GM23338 (cell line): Measurements from ENCODE around the gene RASSF6. TPM values are rescaled to one million over a fixed set of nuclear protein-coding genes. Genes with fewer than 3 reads are reported as not detected.

Experiments used
- ATAC-seq: fragments of 200-7000 bp; cut with Tn5 transposase; 3 replicates; pipeline ENCODE4 v1.9.1; 2020
- DNase-seq: peaks from one replicate; pipeline ENCODE4 v3.0.0-alpha.2; 2015; ENCODE audit warnings: low spot score
- H2AFZ ChIP-seq: fragments of 200-600 bp; sonication (generic); 2 replicates; pipeline ENCODE4 v1.8.0; 2016; ENCODE audit warnings: antibody characterized with exemption, mild to moderate bottlenecking, moderate library complexity
- H3F3A ChIP-seq: fragments of 200-600 bp; sonication (generic); replicated peaks from 2 replicates; pipeline ENCODE4 v1.8.0; 2017; ENCODE audit warnings: antibody characterized with exemption, mixed run types, low read depth
- H3K27ac ChIP-seq: fragments of 200-600 bp; sonication (generic); 2 replicates; pipeline ENCODE4 v1.6.1; 2016; ENCODE audit warnings: low read depth
- H3K27me3 ChIP-seq: fragments of 200-600 bp; sonication (generic); 2 replicates; pipeline ENCODE4 v1.8.0; 2016; ENCODE audit warnings: mild to moderate bottlenecking, mixed run types, moderate library complexity; ENCODE audit not compliant: insufficient read depth
- H3K36me3 ChIP-seq: fragments of 200-600 bp; sonication (generic); 2 replicates; pipeline ENCODE4 v1.8.0; 2016; ENCODE audit warnings: mild to moderate bottlenecking; ENCODE audit not compliant: insufficient read depth
- H3K4me1 ChIP-seq: fragments of 200-600 bp; sonication (generic); 2 replicates; pipeline ENCODE4 v1.8.0; 2016; ENCODE audit warnings: mild to moderate bottlenecking, moderate library complexity; ENCODE audit not compliant: insufficient read depth
- H3K4me2 ChIP-seq: fragments of 200-600 bp; sonication (generic); 2 replicates; pipeline ENCODE4 v1.7.1; 2017; ENCODE audit warnings: mixed run types
- H3K4me3 ChIP-seq: fragments of 200-600 bp; sonication (generic); 2 replicates; pipeline ENCODE4 v1.6.1; 2016; ENCODE audit warnings: mixed run types
- H3K79me2 ChIP-seq: fragments of 200-600 bp; sonication (generic); replicated peaks from 2 replicates; pipeline ENCODE4 v1.8.0; 2017; ENCODE audit warnings: mild to moderate bottlenecking; ENCODE audit not compliant: insufficient read depth
- H3K9me2 ChIP-seq: fragments of 200-600 bp; sonication (generic); 2 replicates; pipeline ENCODE4 v1.8.0; 2017; ENCODE audit not compliant: insufficient read depth
- H4K20me1 ChIP-seq: fragments of 200-600 bp; sonication (generic); replicated peaks from 2 replicates; pipeline ENCODE4 v1.8.0; 2017; ENCODE audit warnings: mild to moderate bottlenecking; ENCODE audit not compliant: insufficient read depth
- H3K27ac Mint-ChIP-seq: 2 replicates; pipeline ENCODE4 v1.8.0; 2020; ENCODE audit warnings: inconsistent platforms, mild to moderate bottlenecking, moderate library complexity, mixed read lengths
- H3K27me3 Mint-ChIP-seq: 3 replicates; pipeline ENCODE4 v1.8.0; 2022; ENCODE audit warnings: low read depth, mild to moderate bottlenecking, moderate library complexity, mixed read lengths, inconsistent platforms; ENCODE audit not compliant: insufficient read depth, poor library complexity
- H3K36me3 Mint-ChIP-seq: 3 replicates; pipeline ENCODE4 v1.8.0; 2021; ENCODE audit warnings: low read depth, mild to moderate bottlenecking, inconsistent platforms, moderate library complexity, mixed read lengths
- H3K4me1 Mint-ChIP-seq: 3 replicates; pipeline ENCODE4 v1.8.0; 2020; ENCODE audit warnings: mild to moderate bottlenecking, inconsistent platforms, mixed read lengths
- H3K4me3 Mint-ChIP-seq: 3 replicates; pipeline ENCODE4 v1.8.0; 2021; ENCODE audit warnings: moderate library complexity, mild to moderate bottlenecking, inconsistent platforms, mixed read lengths
- H3K9me3 Mint-ChIP-seq: 3 replicates; pipeline ENCODE4 v1.8.0; 2020; ENCODE audit warnings: moderate library complexity, mild to moderate bottlenecking, inconsistent platforms, mixed read lengths
- CREB1 ChIP-seq: fragments of 250-450 bp; sonication (Bioruptor Pico); IDR thresholded peaks from 2 replicates; pipeline ENCODE4 v1.5.0; 2020; ENCODE audit warnings: low read depth, mild to moderate bottlenecking, moderate library complexity
- EZH2 ChIP-seq: fragments of 200-600 bp; sonication (generic); IDR thresholded peaks from one replicate; pipeline ENCODE4 v1.8.0; 2017; ENCODE audit warnings: antibody characterized with exemption, mild to moderate bottlenecking, low read depth; ENCODE audit not compliant: unreplicated experiment
- EZH2phosphoT487 ChIP-seq: fragments of 200-600 bp; sonication (generic); IDR thresholded peaks from one replicate; pipeline ENCODE4 v1.8.1; 2018; ENCODE audit warnings: antibody characterized with exemption; ENCODE audit not compliant: unreplicated experiment
- JUNB ChIP-seq: IDR thresholded peaks from one replicate; pipeline ENCODE4 v1.6.1; 2016; ENCODE audit warnings: antibody characterized with exemption; ENCODE audit not compliant: unreplicated experiment
- NANOG ChIP-seq: IDR thresholded peaks from 2 replicates; pipeline ENCODE4 v1.6.1; 2016; ENCODE audit warnings: antibody characterized with exemption, borderline replicate concordance
- POLR2AphosphoS5 ChIP-seq: IDR thresholded peaks from 2 replicates; pipeline ENCODE4 v1.6.1; 2016; ENCODE audit warnings: antibody characterized with exemption, low read depth
- STAT1 ChIP-seq: IDR thresholded peaks from one replicate; pipeline ENCODE4 v1.6.1; 2016; ENCODE audit warnings: antibody characterized with exemption; ENCODE audit not compliant: unreplicated experiment
- ZNF114 ChIP-seq: fragments of 250-450 bp; sonication (Bioruptor Pico); IDR thresholded peaks from 2 replicates; pipeline ENCODE4 v1.5.0; 2020; ENCODE audit warnings: mild to moderate bottlenecking, moderate library complexity
- ZNF331 ChIP-seq: fragments of 250-450 bp; sonication (Bioruptor Pico); IDR thresholded peaks from 2 replicates; pipeline ENCODE4 v1.5.0; 2020; ENCODE audit warnings: low read depth, mild to moderate bottlenecking, moderate library complexity
- polyA plus RNA-seq: library from polyadenylated mRNA; unstranded; fragments of >200 nt; fragmentation: Nextera tagmentation; extraction: Ambion mirVana; gene quantifications from 2 replicates; pipeline ENCODE4 v1.2.1, GENCODE V29; 2016
- total RNA-seq: library from RNA; depleted of rRNA; stranded (reverse); fragments of >200 nt; shearing (Covaris generic); gene quantifications from 2 replicates; pipeline ENCODE4 v1.2.3, GENCODE V29; 2014
- TF ChIP-seq, protein P1 (sequence below): IDR thresholded peaks from one replicate; pipeline ENCODE4 v1.6.1; 2018; ENCODE audit warnings: antibody characterized with exemption; ENCODE audit not compliant: unreplicated experiment
- TF ChIP-seq, protein P2 (sequence below): fragments of 250-450 bp; sonication (Bioruptor Pico); IDR thresholded peaks from 2 replicates; pipeline ENCODE4 v1.5.0; 2020; ENCODE audit warnings: mild to moderate bottlenecking, moderate library complexity
- TF ChIP-seq, protein P3 (sequence below): IDR thresholded peaks from 2 replicates; pipeline ENCODE4 v1.6.1; 2016; ENCODE audit warnings: antibody characterized with exemption
- TF ChIP-seq, protein P4 (sequence below), 2 experiments: fragments of 200-600 bp in 1 of 2; sonication (generic) in 1 of 2; conservative IDR thresholded peaks; 2 replicates each; pipeline versions ENCODE4 v1.5.1 to v1.6.1; 2016 to 2017; ENCODE audit warnings: antibody characterized with exemption in 2 of 2, low read depth in 2 of 2, mild to moderate bottlenecking in 2 of 2, moderate library complexity in 1 of 2

RASSF6 gene
- total and polyA plus RNA-seq, 2 experiments from 2014 or later: 0.14 to 0.79 TPM

DNA sequence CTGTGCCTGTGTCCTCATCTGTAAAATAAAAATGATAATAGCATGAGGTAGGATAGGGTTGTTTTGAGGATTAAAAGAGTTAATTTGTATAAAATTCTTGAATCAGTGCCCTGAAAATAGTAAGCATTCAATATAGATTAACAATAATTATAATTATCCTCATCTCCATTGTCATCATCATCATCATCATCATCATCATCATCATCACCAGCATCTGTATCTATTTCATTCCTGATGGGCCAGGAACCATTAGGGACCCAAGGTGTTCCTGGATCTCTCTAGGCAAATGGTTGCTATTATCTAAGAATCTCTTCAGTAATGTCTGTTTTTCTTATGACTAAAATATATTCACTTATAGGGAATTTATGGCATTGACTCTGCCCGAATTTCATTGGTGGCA lies 31.6 kb downstream of the RASSF6 start:
- Mint-ChIP-seq H3K27ac (no peak overlapping the region), H3K9me3 (no peaks in the 10 kb centered on the region), H3K27me3 (no peaks in the 10 kb centered on the region), H3K4me3 (no peak overlapping the region), H3K4me1 (peaks cover 28% of the 10 kb centered on the region), H3K36me3 (no peaks in the 10 kb centered on the region)
- Histone ChIP-seq H3F3A (no peaks in the 10 kb centered on the region), H4K20me1 (no peaks in the 10 kb centered on the region), H3K4me1 (peaks cover 16% of the 10 kb centered on the region), H3K4me3 (no peak overlapping the region), H3K79me2 (no peaks in the 10 kb centered on the region), H3K27me3 (no peaks in the 10 kb centered on the region), H3K27ac (no peak overlapping the region), H2AFZ (no peak overlapping the region), H3K36me3 (no peaks in the 10 kb centered on the region), H3K4me2 (no peak overlapping the region), H3K9me2 (no peaks in the 10 kb centered on the region)
- no peak for ATAC-seq
- no peak for TF ChIP-seq NANOG
- TF ChIP-seq EZH2phosphoT487: no peak
- TF ChIP-seq CREB1 (CRISPR knock-in tag): no peak
- no peak for TF ChIP-seq EZH2
- TF ChIP-seq ZNF331 (CRISPR knock-in tag): no peak
- TF ChIP-seq ZNF114: no peak
- TF ChIP-seq, protein P1, sequence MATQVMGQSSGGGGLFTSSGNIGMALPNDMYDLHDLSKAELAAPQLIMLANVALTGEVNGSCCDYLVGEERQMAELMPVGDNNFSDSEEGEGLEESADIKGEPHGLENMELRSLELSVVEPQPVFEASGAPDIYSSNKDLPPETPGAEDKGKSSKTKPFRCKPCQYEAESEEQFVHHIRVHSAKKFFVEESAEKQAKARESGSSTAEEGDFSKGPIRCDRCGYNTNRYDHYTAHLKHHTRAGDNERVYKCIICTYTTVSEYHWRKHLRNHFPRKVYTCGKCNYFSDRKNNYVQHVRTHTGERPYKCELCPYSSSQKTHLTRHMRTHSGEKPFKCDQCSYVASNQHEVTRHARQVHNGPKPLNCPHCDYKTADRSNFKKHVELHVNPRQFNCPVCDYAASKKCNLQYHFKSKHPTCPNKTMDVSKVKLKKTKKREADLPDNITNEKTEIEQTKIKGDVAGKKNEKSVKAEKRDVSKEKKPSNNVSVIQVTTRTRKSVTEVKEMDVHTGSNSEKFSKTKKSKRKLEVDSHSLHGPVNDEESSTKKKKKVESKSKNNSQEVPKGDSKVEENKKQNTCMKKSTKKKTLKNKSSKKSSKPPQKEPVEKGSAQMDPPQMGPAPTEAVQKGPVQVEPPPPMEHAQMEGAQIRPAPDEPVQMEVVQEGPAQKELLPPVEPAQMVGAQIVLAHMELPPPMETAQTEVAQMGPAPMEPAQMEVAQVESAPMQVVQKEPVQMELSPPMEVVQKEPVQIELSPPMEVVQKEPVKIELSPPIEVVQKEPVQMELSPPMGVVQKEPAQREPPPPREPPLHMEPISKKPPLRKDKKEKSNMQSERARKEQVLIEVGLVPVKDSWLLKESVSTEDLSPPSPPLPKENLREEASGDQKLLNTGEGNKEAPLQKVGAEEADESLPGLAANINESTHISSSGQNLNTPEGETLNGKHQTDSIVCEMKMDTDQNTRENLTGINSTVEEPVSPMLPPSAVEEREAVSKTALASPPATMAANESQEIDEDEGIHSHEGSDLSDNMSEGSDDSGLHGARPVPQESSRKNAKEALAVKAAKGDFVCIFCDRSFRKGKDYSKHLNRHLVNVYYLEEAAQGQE: no peak
- TF ChIP-seq, protein P2, sequence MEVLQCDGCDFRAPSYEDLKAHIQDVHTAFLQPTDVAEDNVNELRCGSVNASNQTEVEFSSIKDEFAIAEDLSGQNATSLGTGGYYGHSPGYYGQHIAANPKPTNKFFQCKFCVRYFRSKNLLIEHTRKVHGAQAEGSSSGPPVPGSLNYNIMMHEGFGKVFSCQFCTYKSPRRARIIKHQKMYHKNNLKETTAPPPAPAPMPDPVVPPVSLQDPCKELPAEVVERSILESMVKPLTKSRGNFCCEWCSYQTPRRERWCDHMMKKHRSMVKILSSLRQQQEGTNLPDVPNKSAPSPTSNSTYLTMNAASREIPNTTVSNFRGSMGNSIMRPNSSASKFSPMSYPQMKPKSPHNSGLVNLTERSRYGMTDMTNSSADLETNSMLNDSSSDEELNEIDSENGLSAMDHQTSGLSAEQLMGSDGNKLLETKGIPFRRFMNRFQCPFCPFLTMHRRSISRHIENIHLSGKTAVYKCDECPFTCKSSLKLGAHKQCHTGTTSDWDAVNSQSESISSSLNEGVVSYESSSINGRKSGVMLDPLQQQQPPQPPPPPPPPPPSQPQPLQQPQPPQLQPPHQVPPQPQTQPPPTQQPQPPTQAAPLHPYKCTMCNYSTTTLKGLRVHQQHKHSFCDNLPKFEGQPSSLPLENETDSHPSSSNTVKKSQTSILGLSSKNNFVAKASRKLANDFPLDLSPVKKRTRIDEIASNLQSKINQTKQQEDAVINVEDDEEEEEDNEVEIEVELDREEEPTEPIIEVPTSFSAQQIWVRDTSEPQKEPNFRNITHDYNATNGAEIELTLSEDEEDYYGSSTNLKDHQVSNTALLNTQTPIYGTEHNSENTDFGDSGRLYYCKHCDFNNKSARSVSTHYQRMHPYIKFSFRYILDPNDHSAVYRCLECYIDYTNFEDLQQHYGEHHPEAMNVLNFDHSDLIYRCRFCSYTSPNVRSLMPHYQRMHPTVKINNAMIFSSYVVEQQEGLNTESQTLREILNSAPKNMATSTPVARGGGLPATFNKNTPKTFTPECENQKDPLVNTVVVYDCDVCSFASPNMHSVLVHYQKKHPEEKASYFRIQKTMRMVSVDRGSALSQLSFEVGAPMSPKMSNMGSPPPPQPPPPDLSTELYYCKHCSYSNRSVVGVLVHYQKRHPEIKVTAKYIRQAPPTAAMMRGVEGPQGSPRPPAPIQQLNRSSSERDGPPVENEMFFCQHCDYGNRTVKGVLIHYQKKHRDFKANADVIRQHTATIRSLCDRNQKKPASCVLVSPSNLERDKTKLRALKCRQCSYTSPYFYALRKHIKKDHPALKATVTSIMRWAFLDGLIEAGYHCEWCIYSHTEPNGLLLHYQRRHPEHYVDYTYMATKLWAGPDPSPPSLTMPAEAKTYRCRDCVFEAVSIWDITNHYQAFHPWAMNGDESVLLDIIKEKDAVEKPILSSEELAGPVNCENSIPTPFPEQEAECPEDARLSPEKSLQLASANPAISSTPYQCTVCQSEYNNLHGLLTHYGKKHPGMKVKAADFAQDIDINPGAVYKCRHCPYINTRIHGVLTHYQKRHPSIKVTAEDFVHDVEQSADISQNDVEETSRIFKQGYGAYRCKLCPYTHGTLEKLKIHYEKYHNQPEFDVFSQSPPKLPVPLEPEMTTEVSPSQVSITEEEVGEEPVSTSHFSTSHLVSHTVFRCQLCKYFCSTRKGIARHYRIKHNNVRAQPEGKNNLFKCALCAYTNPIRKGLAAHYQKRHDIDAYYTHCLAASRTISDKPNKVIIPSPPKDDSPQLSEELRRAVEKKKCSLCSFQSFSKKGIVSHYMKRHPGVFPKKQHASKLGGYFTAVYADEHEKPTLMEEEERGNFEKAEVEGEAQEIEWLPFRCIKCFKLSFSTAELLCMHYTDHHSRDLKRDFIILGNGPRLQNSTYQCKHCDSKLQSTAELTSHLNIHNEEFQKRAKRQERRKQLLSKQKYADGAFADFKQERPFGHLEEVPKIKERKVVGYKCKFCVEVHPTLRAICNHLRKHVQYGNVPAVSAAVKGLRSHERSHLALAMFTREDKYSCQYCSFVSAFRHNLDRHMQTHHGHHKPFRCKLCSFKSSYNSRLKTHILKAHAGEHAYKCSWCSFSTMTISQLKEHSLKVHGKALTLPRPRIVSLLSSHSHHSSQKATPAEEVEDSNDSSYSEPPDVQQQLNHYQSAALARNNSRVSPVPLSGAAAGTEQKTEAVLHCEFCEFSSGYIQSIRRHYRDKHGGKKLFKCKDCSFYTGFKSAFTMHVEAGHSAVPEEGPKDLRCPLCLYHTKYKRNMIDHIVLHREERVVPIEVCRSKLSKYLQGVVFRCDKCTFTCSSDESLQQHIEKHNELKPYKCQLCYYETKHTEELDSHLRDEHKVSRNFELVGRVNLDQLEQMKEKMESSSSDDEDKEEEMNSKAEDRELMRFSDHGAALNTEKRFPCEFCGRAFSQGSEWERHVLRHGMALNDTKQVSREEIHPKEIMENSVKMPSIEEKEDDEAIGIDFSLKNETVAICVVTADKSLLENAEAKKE (CRISPR knock-in tag): no peak
- TF ChIP-seq, protein P3, sequence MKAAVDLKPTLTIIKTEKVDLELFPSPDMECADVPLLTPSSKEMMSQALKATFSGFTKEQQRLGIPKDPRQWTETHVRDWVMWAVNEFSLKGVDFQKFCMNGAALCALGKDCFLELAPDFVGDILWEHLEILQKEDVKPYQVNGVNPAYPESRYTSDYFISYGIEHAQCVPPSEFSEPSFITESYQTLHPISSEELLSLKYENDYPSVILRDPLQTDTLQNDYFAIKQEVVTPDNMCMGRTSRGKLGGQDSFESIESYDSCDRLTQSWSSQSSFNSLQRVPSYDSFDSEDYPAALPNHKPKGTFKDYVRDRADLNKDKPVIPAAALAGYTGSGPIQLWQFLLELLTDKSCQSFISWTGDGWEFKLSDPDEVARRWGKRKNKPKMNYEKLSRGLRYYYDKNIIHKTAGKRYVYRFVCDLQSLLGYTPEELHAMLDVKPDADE: no peak
- no peak for TF ChIP-seq JUNB
- no peak for TF ChIP-seq POLR2AphosphoS5
- TF ChIP-seq STAT1: no peak
- TF ChIP-seq, protein P4, sequence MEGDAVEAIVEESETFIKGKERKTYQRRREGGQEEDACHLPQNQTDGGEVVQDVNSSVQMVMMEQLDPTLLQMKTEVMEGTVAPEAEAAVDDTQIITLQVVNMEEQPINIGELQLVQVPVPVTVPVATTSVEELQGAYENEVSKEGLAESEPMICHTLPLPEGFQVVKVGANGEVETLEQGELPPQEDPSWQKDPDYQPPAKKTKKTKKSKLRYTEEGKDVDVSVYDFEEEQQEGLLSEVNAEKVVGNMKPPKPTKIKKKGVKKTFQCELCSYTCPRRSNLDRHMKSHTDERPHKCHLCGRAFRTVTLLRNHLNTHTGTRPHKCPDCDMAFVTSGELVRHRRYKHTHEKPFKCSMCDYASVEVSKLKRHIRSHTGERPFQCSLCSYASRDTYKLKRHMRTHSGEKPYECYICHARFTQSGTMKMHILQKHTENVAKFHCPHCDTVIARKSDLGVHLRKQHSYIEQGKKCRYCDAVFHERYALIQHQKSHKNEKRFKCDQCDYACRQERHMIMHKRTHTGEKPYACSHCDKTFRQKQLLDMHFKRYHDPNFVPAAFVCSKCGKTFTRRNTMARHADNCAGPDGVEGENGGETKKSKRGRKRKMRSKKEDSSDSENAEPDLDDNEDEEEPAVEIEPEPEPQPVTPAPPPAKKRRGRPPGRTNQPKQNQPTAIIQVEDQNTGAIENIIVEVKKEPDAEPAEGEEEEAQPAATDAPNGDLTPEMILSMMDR (conservative IDR thresholded peaks at IDR 0.05; ENCODE audit: low read depth in 2 of 2): no peak
- DNase-seq: no peak
